ENCODE measurements around the gene BCL7B.
"Not testable (repeated sequence)": the region's sequence is repeated elsewhere in the genome, so short reads cannot be mapped to it uniquely, and the experiment has no call there.

BCL7B gene

DNA sequence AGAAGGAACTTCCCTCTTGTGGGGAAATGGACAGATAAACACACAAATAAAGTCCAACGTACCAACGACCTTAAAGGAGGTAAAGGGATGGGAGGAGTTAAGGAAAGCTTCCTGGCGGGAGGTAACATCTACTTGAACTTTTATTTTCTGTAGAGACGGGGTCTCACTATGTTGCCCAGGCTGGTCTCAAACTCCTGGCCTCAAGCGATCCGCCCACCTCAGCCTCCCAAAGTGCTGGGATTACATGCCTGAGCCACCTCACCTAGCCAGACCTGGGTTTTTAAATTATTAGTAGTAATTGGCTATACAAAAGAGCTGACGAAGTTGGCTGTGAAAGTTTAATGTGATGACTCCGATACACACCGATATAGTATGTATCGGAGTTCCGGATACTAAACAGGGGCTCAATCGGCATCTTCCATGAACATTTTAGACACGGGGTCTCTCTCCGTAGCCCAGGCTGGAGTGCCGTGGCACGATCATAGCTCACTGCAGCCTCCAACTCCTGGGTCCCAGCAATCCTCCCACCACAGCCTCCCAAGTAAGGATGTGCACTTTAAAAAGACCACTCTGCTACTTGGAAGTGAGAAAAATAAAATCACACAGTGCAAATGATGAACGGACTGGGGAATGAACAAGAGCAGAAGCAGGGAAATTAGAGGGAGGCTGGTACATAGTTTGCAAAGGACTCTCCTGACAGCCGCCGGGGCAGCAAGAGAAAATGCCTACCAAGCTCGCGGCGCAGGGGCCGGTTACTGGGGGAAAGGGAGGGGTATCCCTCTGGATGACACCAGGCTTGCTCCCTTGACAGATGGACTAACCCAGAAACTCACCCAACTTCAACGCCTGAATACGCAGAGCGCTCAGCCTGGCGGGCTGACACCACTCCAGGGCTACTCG is 1.0 kb downstream of the BCL7B start:
- H3K27ac ChIP-seq, result peak overlapping the region; percentile 99
- no peak for TF ChIP-seq ZFX (IDR thresholded peaks at IDR 0.05; ENCODE audit: borderline replicate concordance)
- TF ChIP-seq, protein P1, sequence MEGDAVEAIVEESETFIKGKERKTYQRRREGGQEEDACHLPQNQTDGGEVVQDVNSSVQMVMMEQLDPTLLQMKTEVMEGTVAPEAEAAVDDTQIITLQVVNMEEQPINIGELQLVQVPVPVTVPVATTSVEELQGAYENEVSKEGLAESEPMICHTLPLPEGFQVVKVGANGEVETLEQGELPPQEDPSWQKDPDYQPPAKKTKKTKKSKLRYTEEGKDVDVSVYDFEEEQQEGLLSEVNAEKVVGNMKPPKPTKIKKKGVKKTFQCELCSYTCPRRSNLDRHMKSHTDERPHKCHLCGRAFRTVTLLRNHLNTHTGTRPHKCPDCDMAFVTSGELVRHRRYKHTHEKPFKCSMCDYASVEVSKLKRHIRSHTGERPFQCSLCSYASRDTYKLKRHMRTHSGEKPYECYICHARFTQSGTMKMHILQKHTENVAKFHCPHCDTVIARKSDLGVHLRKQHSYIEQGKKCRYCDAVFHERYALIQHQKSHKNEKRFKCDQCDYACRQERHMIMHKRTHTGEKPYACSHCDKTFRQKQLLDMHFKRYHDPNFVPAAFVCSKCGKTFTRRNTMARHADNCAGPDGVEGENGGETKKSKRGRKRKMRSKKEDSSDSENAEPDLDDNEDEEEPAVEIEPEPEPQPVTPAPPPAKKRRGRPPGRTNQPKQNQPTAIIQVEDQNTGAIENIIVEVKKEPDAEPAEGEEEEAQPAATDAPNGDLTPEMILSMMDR (IDR thresholded peaks at IDR 0.05), result no peak

DNA sequence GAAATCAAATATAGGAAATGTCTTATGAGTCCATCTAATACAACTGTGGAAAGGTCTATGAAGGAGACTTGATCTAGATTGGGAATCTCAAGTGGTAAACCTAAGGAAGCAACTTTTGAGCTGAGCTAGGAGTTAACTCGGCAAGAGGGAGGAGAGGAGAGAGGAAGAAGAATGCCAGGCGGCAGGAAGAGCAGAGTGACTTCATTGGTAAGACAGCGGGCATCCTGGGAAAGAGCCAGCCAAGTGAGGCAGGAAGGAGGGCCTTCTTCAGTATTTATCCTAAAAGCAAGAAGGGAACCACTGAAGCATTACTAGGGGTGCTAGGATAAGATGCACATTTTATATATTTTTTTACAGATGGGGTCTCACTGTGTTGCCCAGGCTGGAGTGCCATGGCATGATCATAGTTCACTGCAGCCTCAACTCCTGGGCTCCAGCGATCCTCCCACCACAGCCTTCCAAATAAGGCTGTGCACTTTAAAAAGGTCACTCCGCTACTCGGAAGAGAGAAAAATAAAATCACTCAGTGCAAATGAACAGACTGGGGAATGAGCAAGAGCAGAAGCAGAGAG is 2.0 kb downstream of the BCL7B start:
- TF ChIP-seq ZFX (IDR thresholded peaks at IDR 0.05; ENCODE audit: borderline replicate concordance), result no peak
- TF ChIP-seq, protein P1 (IDR thresholded peaks at IDR 0.05), result no peak

DNA sequence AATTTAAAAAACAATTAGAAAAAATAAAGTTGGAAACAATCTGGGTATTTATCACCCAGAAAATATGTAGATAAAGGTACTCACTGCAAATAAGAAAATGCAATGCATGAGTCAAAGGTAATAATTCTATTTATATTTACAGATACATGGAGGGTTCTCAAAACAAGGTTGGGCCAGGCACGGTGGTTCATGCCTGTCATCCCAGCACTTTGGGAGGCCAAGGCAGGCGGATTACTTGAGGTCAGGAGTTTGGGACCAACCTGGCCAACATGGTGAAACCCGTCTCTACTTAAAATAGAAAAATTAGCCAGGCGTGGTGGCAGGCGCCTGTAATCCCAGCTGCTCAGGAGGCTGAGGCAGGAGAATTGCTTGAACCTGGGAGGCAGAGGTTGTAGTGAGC is 7.4 kb downstream of the BCL7B start:
- H3K27ac ChIP-seq, result not testable (repeated sequence)

More for the DNA sequence above, 2.0 kb downstream of the BCL7B start:
- peak overlapping the region; percentile 99 for H3K27ac ChIP-seq

DNA sequence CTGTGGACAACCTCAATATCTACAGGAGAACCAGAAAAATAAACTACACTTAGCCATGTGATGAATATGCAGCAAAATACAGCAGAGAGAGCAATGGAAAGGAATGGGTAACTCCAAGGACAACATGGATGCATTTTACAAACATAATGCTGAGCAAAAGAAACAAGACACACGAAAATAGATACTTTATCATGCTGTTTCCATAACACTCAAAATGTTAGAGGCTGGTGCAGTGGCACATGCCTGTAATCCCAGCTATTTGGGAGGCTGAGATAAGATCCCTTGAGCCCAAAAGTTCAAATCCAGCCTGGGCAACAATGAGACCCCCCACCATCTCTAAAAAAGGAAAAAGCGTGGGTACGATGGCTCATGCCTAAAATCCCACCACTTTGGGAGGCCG is 8.3 kb downstream of the BCL7B start:
- TF ChIP-seq, protein P1 (IDR thresholded peaks at IDR 0.05), result no peak
- TF ChIP-seq ZFX (IDR thresholded peaks at IDR 0.05; ENCODE audit: borderline replicate concordance), result no peak
- H3K27ac ChIP-seq, result no peak overlapping the region

DNA sequence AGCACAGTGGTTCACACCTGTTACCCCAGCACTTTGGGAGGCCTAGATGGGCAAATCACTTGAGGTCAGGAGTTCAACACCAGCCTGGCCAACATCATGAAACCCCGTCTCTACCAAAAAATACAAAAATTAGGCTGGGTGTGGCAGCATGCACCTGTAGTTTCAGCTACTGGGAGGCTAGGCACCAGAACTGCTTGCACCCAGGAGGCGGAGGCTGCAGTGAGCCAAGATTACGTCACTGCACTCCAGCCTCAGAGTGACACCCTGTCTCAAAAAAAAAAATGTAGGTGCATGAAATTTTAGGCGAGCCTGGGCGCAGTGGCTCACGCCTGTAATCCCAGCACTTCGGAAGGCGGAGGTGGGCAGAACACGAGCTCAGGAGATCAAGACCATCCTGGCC is 9.6 kb downstream of the BCL7B start:
- TF ChIP-seq, protein P1 (IDR thresholded peaks at IDR 0.05), result no peak
- no peak for TF ChIP-seq ZFX (IDR thresholded peaks at IDR 0.05; ENCODE audit: borderline replicate concordance)
- no peak overlapping the region for H3K27ac ChIP-seq

DNA sequence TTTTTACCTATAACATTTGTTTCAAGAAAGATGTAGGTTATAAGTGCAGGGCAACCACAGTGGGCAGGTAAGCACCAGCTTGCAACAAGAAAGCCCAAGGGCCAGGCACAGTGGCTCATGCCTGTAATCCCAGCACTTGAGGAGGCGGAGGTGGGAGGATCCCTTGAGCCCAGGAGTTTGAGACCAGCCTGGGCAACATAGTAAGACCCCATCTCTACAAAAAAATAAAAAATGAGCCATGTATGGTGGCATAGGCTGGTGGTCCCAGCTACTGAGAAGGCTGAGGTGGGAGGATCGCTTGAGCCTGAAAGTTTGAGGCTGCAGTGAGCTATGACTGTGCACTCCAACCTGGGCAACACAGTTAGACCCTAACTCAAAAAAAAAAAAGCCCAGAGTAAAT is 12.8 kb downstream of the BCL7B start:
- TF ChIP-seq ZFX (IDR thresholded peaks at IDR 0.05; ENCODE audit: borderline replicate concordance), result no peak
- TF ChIP-seq, protein P1 (IDR thresholded peaks at IDR 0.05), result no peak
- H3K27ac ChIP-seq, result no peak overlapping the region

DNA sequence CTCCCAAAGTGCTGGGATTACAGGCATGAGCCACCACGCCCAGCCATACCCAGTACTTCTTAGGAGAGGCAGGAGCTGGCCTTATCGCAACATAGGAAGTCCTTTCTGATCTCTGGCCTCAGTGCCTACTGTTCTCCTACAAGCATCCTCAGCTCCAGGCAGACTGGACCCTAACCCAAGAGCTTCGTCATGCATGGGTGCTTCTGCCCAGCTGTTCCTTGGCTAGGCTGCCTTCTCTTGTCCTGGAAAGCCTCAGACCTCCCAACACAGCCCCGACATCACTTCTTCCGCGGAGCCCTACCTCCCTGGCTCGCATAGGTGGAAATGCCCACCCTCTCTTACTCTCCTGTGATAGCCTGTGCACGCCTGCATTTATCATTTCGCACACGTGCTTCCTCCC is 15.8 kb downstream of the BCL7B start:
- TF ChIP-seq, protein P1 (IDR thresholded peaks at IDR 0.05), result no peak
- no peak for TF ChIP-seq ZFX (IDR thresholded peaks at IDR 0.05; ENCODE audit: borderline replicate concordance)
- no peak overlapping the region for H3K27ac ChIP-seq
